ENCODE measurements around the gene CERKL. TPM values are rescaled to one million over a fixed set of nuclear protein-coding genes. Genes with fewer than 3 reads are reported as not detected.

The CERKL gene
- total RNA-seq, 1 donor from 2014 or later, result not detected

GRCh38 chr2:181679544-181679979, 22.7 kb upstream of the CERKL start:
- Histone ChIP-seq H3K4me1 (peaks cover 23% of the 10 kb centered on the region), H3K27ac (replicated peaks) (no peak overlapping the region), H3K4me3 (no peak overlapping the region), H3K9me3 (replicated peaks) (no peaks in the 10 kb centered on the region), H3K36me3 (no peaks in the 10 kb centered on the region), H3K27me3 (ENCODE audit: low read depth) (peaks cover 100% of the 10 kb centered on the region)
- no peak for TF ChIP-seq CTCF (IDR thresholded peaks at IDR 0.05; ENCODE audit: borderline replicate concordance)
- intact Hi-C loops (cut with micrococcal nuclease), result no loop called here
- DNase-seq, result no peak

- intact Hi-C loops (cut with micrococcal nuclease), result no loop called here
- H3K27me3 ChIP-seq (ENCODE audit: low read depth), result peaks cover 100% of the 10 kb centered on the region
- no peak overlapping the region for H3K4me3 ChIP-seq
- no peak overlapping the region for H3K27ac ChIP-seq (replicated peaks)
- no peak for DNase-seq
- no peaks in the 10 kb centered on the region for H3K9me3 ChIP-seq (replicated peaks)
- TF ChIP-seq CTCF (IDR thresholded peaks at IDR 0.05; ENCODE audit: borderline replicate concordance), result no peak
- no peaks in the 10 kb centered on the region for H3K36me3 ChIP-seq
- peaks cover 18% of the 10 kb centered on the region for H3K4me1 ChIP-seq
Observed at GRCh38 chr2:181678861-181679543, 22.1 kb upstream of the CERKL start.

GRCh38 chr2:181677912-181678586, 21.1 kb upstream of the CERKL start:
- peak; percentile 36 for DNase-seq
- H3K9me3 ChIP-seq (replicated peaks), result no peaks in the 10 kb centered on the region
- intact Hi-C loops (cut with micrococcal nuclease), result no loop called here
- no peak overlapping the region for H3K27ac ChIP-seq (replicated peaks)
- no peaks in the 10 kb centered on the region for H3K36me3 ChIP-seq
- H3K4me3 ChIP-seq, result no peak overlapping the region
- peaks cover 9% of the 10 kb centered on the region for H3K4me1 ChIP-seq
- H3K27me3 ChIP-seq (ENCODE audit: low read depth), result peaks cover 100% of the 10 kb centered on the region
- TF ChIP-seq CTCF (IDR thresholded peaks at IDR 0.05; ENCODE audit: borderline replicate concordance), result no peak

GRCh38 chr2:181675254-181675653, 18.3 kb upstream of the CERKL start:
- H3K27ac ChIP-seq (replicated peaks), result no peak overlapping the region
- no peak for DNase-seq
- intact Hi-C loops (cut with micrococcal nuclease), result no loop called here
- no peaks in the 10 kb centered on the region for H3K4me1 ChIP-seq
- no peak overlapping the region for H3K4me3 ChIP-seq
- H3K36me3 ChIP-seq, result no peaks in the 10 kb centered on the region
- TF ChIP-seq CTCF (IDR thresholded peaks at IDR 0.05; ENCODE audit: borderline replicate concordance), result no peak
- H3K27me3 ChIP-seq (ENCODE audit: low read depth), result peaks cover 97% of the 10 kb centered on the region
- H3K9me3 ChIP-seq (replicated peaks), result no peaks in the 10 kb centered on the region

GRCh38 chr2:181674461-181674860, 17.6 kb upstream of the CERKL start:
- no peak for DNase-seq
- peaks cover 89% of the 10 kb centered on the region for H3K27me3 ChIP-seq (ENCODE audit: low read depth)
- H3K36me3 ChIP-seq, result no peaks in the 10 kb centered on the region
- no peak for TF ChIP-seq CTCF (IDR thresholded peaks at IDR 0.05; ENCODE audit: borderline replicate concordance)
- no peaks in the 10 kb centered on the region for H3K9me3 ChIP-seq (replicated peaks)
- intact Hi-C loops (cut with micrococcal nuclease), result no loop called here
- H3K27ac ChIP-seq (replicated peaks), result no peak overlapping the region
- H3K4me3 ChIP-seq, result no peak overlapping the region
- no peaks in the 10 kb centered on the region for H3K4me1 ChIP-seq

Data from left ventricle myocardium inferior (tissue), 1 donor.